Measurements from ENCODE around the gene GNPAT.

GNPAT gene

DNA sequence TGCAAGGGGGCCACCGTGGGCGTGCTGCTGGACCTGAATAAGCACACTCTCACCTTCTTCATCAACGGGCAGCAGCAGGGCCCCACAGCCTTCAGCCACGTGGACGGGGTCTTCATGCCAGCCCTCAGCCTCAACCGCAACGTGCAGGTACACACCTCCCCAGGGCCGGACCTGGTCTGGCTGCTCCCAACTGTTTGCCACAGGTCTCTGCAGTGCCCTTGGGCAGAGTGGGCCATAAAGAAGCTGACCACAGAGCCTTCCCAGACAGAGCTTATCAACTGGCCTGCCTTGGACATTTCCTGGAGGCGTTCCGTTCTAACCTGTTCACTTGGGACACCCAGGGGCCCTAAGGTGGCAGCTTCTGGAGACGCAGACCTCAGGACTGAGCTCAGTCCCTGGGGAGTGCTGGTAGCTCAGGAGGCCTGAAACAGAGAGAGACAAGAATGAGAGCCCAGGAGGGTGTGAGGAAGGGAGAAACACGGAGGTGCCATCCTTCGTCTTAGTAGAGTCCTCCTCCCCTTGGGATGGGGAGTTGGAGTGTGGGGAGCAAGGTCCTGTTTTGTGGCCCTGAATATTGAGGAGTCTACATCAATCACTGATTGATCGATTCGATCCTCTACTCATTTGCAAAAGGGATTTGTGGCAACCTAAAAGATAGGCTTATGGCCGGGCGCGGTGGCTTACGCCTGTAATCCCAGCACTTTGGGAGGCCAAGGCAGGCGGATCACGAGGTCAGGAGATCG lies 27.0 kb upstream of the GNPAT start:
- DNase-seq (ENCODE audit: low read depth in 2 of 2): no peak
- TF ChIP-seq, protein P1, sequence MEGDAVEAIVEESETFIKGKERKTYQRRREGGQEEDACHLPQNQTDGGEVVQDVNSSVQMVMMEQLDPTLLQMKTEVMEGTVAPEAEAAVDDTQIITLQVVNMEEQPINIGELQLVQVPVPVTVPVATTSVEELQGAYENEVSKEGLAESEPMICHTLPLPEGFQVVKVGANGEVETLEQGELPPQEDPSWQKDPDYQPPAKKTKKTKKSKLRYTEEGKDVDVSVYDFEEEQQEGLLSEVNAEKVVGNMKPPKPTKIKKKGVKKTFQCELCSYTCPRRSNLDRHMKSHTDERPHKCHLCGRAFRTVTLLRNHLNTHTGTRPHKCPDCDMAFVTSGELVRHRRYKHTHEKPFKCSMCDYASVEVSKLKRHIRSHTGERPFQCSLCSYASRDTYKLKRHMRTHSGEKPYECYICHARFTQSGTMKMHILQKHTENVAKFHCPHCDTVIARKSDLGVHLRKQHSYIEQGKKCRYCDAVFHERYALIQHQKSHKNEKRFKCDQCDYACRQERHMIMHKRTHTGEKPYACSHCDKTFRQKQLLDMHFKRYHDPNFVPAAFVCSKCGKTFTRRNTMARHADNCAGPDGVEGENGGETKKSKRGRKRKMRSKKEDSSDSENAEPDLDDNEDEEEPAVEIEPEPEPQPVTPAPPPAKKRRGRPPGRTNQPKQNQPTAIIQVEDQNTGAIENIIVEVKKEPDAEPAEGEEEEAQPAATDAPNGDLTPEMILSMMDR (IDR thresholded peaks at IDR 0.05; ENCODE audit: low read depth, low read length): no peak
- no peak overlapping the region for H3K4me3 ChIP-seq (replicated peaks in 1 of 2; ENCODE audit: low read depth in 2 of 2, low read length in 2 of 2)

DNA sequence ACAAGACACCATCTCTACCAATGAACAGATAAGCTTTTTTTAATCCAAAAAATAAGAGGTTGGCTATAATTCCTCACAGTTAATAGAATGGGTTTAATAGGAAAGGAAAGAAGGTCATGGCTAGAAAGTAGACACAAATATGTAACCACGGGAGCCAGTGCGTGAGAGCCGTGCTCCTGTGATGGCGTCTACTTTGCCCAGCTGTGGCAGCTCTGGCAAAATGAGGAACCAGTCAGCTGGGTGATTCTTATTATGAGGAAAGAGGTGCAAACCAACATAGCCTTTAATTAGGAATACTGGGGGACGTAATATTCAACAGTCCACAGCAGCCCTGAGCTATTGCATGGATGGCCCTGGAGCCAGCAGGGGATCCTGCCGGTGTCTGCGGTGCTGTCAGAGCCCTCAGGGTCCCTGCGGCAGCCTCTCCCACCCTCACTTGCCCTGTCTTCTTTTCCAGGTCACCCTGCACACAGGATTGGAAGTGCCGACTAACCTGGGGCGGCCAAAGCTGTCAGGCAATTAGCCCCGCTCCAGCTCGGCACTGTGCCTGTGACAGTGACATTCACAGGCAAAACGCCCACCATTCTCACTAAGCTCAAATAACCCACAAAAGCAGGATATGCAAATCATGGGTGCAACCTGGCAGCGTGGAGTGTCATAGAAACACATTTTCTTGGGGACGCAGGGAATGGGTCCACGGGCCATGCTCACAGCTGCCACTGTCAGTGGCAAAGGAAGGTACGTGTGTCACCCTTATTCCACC lies 25.9 kb upstream of the GNPAT start:
- no peak for DNase-seq (ENCODE audit: low read depth in 2 of 2)
- TF ChIP-seq, protein P1 (IDR thresholded peaks at IDR 0.05; ENCODE audit: low read depth, low read length): no peak
- H3K4me3 ChIP-seq (replicated peaks in 1 of 2; ENCODE audit: low read depth in 2 of 2, low read length in 2 of 2): no peak overlapping the region

DNA sequence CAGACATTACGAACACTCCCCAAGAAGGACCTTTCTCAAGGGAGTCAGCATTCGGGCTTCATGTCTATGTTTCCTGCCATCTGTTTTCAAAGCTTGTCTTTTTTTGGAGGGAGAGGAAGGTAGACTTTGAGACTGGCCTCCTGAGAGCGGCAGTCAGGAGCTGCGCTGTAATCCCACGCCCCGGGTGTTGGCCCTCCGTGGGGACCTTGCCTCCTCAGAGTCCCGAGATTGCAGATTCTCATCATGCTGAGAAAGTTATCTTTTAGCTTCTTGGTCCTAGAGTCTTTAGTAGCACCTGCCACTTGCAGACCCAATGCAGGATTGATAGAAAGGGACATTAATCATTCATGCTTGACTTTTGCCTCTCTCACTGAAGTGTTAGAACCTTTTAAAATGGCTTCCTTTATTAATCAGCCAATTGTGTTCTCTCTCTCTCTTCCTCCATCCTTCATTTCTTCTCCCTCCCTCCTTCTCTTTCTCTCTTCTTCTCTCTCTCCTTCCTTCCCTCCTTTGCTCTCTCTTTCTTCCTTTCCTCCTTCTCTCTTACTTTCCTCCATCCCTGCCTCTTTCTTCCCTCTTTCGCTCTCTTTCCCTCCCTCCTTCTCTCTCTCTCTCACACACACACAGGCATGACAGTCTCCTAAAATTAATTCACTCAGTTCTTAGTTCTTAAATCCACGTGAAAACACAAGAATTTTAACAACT lies 25.2 kb upstream of the GNPAT start:
- TF ChIP-seq, protein P1 (IDR thresholded peaks at IDR 0.05; ENCODE audit: low read depth, low read length): no peak
- no peak for DNase-seq (ENCODE audit: low read depth in 2 of 2)
- H3K4me3 ChIP-seq (replicated peaks in 1 of 2; ENCODE audit: low read depth in 2 of 2, low read length in 2 of 2): no peak overlapping the region

DNA sequence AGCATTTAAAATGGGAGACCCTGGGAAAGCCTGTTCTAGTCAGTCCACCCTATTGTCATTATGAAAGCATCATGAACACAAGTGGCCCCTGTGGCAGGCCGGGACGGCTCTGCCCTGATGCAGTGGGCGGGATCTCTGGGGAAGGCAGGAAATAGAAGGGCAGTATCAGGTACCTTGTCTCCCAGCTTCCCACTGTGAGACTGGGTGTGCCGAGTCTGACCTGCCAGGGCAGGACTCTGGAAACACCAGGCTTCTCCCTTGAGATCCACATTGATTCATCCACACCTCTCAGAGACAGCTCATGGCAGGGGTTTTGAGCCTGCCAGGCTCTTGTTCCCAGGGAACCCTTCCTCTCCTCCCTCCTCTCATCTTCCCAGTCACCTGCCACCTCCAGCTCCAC lies 24.5 kb upstream of the GNPAT start:
- TF ChIP-seq, protein P1 (IDR thresholded peaks at IDR 0.05; ENCODE audit: low read depth, low read length): no peak
- H3K4me3 ChIP-seq (replicated peaks in 1 of 2; ENCODE audit: low read depth in 2 of 2, low read length in 2 of 2): no peak overlapping the region
- DNase-seq (ENCODE audit: low read depth in 2 of 2): no peak

DNA sequence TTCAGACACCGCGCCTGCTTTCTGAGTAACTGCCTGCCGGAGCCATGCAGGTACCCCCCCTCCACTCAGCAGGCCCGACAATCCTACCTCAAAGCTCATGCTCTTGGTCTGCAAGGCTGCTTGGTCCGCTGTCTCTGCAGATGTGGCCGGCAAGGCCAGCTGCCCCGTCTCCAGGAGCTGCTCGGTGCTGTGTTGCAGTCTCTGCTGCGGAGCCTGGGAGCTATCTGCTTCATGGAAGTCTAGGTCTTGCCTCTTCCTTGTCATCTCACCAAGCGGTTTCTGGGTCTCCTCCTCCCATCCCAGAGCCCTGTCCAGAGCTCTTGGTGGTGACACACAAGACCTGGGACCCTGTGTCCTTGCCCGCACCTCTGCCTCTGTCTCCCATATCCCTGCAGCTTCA lies 24.0 kb upstream of the GNPAT start:
- TF ChIP-seq, protein P1 (IDR thresholded peaks at IDR 0.05; ENCODE audit: low read depth, low read length): no peak
- DNase-seq (ENCODE audit: low read depth in 2 of 2): no peak
- no peak overlapping the region for H3K4me3 ChIP-seq (replicated peaks in 1 of 2; ENCODE audit: low read depth in 2 of 2, low read length in 2 of 2)

DNA sequence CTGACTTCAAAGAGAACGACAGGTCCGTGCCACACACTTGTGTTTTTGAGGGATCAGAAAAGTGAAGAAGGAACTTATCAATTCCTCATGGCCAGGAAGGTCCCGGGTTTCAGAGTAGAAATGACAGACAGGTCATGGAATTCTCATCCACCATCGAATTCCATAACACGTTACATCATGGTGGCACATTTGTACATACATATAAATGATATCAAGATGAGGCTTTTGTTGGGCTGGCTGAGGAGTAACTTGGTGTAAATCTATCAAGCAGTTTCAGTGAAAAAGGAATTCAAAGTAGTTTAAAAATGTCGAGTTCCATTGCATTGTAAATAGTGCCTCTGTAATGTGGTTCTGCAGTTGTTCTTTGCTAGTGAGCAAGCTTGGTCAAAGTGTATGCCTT lies 22.9 kb upstream of the GNPAT start:
- no peak for DNase-seq (ENCODE audit: low read depth in 2 of 2)
- no peak overlapping the region for H3K4me3 ChIP-seq (replicated peaks in 1 of 2; ENCODE audit: low read depth in 2 of 2, low read length in 2 of 2)
- TF ChIP-seq, protein P1 (IDR thresholded peaks at IDR 0.05; ENCODE audit: low read depth, low read length): no peak

Measured in cardiac fibroblast (primary cell).